K562 (cell line): Measurements from ENCODE around the gene HSPB2. TPM values are rescaled to one million over a fixed set of nuclear protein-coding genes. Genes with fewer than 3 reads are reported as not detected.
A peak's percentile ranks its signal among the peaks of the same experiment; 100 is the strongest.
"Not testable (repeated sequence)": the region's sequence is repeated elsewhere in the genome, so short reads cannot be mapped to it uniquely, and the experiment has no call there.

Experiments used
- ATAC-seq: fragments of 200-7000 bp; cut with Tn5 transposase; 3 replicates; pipeline ENCODE4 v1.9.1; 2020; ENCODE audit warnings: moderate library complexity
- BruUV-seq: library from RNA; stranded (reverse); fragments of 400-500 nt; replicated peaks from 2 replicates; lab custom pipeline; 2021; lab: Mats Ljungman, UMichigan
- CTCF ChIA-PET: fragments of 300-600 bp; formaldehyde crosslinking; extraction: SDS; loops from one replicate; lab custom pipeline; 2021; ENCODE audit warnings: low intra/inter-chr PET ratio; lab: Yijun Ruan, JAX
- POLR2A ChIA-PET: fragments of 300-600, 350-650 bp; sonication (Branson Sonifier 250); formaldehyde crosslinking; extraction: SDS; loops from one replicate; lab custom pipeline; 2021; ENCODE audit warnings: antibody characterized with exemption, inconsistent platforms; lab: Yijun Ruan, JAX
- DNase-seq, 4 experiments: peaks; one replicate each; pipeline versions ENCODE4 v3.0.0 to v3.0.0-alpha.2; 2011 to 2018; ENCODE audit warnings: low spot score in 3 of 4, mixed read lengths in 3 of 4; ENCODE audit errors: extremely low read depth in 1 of 4
- FAIRE-seq: peaks from 2 replicates; lab custom pipeline; 2011; peaks lifted over from hg19 to GRCh38; lab: Jason Lieb, UNC
- H2AFZ ChIP-seq: 2 replicates; pipeline ENCODE4 v1.6.0; 2011; ENCODE audit warnings: low read depth, low read length, control low read depth, inconsistent platforms
- H3K27ac ChIP-seq: fragments of 200-600 bp; 3 replicates; pipeline ENCODE4 v1.8.0; 2011; ENCODE audit warnings: low read depth, mild to moderate bottlenecking, control low read depth, inconsistent platforms, low read length, moderate library complexity, mixed read lengths; ENCODE audit errors: extremely low read depth
- H3K27me3 ChIP-seq, 2 experiments: fragments of 300-600 bp in 1 of 2; 2 replicates in 1 of 2; 3 replicates in 1 of 2; pipeline versions ENCODE4 v1.6.0 to v1.8.0; 2011; ENCODE audit warnings: inconsistent platforms in 2 of 2, low read length in 2 of 2, mild to moderate bottlenecking in 1 of 2, mixed read lengths in 1 of 2, moderate library complexity in 1 of 2; ENCODE audit not compliant: control insufficient read depth in 2 of 2, insufficient read depth in 2 of 2
- H3K36me3 ChIP-seq: fragments of 300-600 bp; 3 replicates; pipeline ENCODE4 v1.8.0; 2011; ENCODE audit warnings: mild to moderate bottlenecking, low read length, inconsistent platforms; ENCODE audit not compliant: control insufficient read depth, insufficient read depth
- H3K4me1 ChIP-seq, 2 experiments: fragments of 200-600 bp in 1 of 2; replicated peaks in 1 of 2; 2 replicates in 1 of 2; 3 replicates in 1 of 2; pipeline versions ENCODE4 v1.5.1 to v1.8.0; 2011; ENCODE audit warnings: inconsistent platforms in 2 of 2, low read length in 2 of 2, mild to moderate bottlenecking in 1 of 2, mixed read lengths in 1 of 2, moderate library complexity in 1 of 2; ENCODE audit not compliant: control insufficient read depth in 2 of 2, insufficient read depth in 2 of 2
- H3K4me2 ChIP-seq: 2 replicates; pipeline ENCODE4 v1.6.1; 2011; ENCODE audit warnings: low read length, control low read depth, inconsistent platforms, mixed read lengths; ENCODE audit not compliant: insufficient read depth
- H3K4me3 ChIP-seq: fragments of 200-600 bp; sonication (generic), shearing (Covaris generic); 2 replicates; pipeline ENCODE4 v1.5.1; 2016; ENCODE audit warnings: control low read depth, inconsistent platforms
- H3K79me2 ChIP-seq: fragments of 200-600 bp; 3 replicates; pipeline ENCODE4 v1.8.0; 2011; ENCODE audit warnings: low read length, inconsistent platforms; ENCODE audit not compliant: control insufficient read depth, insufficient read depth
- H3K9ac ChIP-seq, 2 experiments: 2 replicates each; pipeline versions ENCODE4 v1.6.0 to v1.6.1; 2011; ENCODE audit warnings: low read depth in 2 of 2, low read length in 2 of 2, control low read depth in 1 of 2, inconsistent platforms in 1 of 2, mild to moderate bottlenecking in 1 of 2, mixed read lengths in 1 of 2; ENCODE audit not compliant: insufficient read depth in 1 of 2
- H3K9me1 ChIP-seq: one replicate; pipeline ENCODE4 v1.6.0; 2011; ENCODE audit warnings: inconsistent platforms, mild to moderate bottlenecking, low read length, moderate library complexity; ENCODE audit not compliant: control insufficient read depth, insufficient read depth
- H3K9me3 ChIP-seq: replicated peaks from 2 replicates; pipeline ENCODE4 v1.5.1; 2011; ENCODE audit warnings: low read depth, low read length, inconsistent platforms; ENCODE audit not compliant: control insufficient read depth, insufficient read depth
- H4K20me1 ChIP-seq: replicated peaks from 2 replicates; pipeline ENCODE4 v1.6.1; 2011; ENCODE audit warnings: low read length, inconsistent platforms, mixed read lengths; ENCODE audit not compliant: control insufficient read depth, insufficient read depth
- L3MBTL2 ChIP-seq: fragments of 450-650 bp; IDR thresholded peaks from 2 replicates; pipeline ENCODE4 v1.6.1; 2016; ENCODE audit warnings: mild to moderate bottlenecking, moderate library complexity
- NCOA4 ChIP-seq: fragments of 450-650 bp; IDR thresholded peaks from 2 replicates; pipeline ENCODE4 v1.6.1; 2018; ENCODE audit warnings: mild to moderate bottlenecking; ENCODE audit not compliant: partially characterized antibody
- SRSF9 ChIP-seq: fragments of 200-400 bp; formaldehyde crosslinking; IDR thresholded peaks from 2 replicates; pipeline ENCODE4 v1.6.1; 2017; ENCODE audit warnings: low read depth, low read length, borderline replicate concordance
- TRIM25 ChIP-seq: fragments of 450-650 bp; IDR thresholded peaks from 2 replicates; pipeline ENCODE4 v1.7.0; 2016; ENCODE audit warnings: borderline replicate concordance
- ZNF311 ChIP-seq: fragments of 250-450 bp; sonication (Bioruptor Pico); IDR thresholded peaks from 2 replicates; pipeline ENCODE4 v1.4.0; 2020; ENCODE audit warnings: mild to moderate bottlenecking, moderate library complexity
- WGBS: fragments of 100-300 bp; shearing (Covaris generic); methylation state at CpG from one replicate; pipeline ENCODE4 v1.1.6; 2016; ENCODE audit warnings: low coverage, mixed read lengths; ENCODE audit not compliant: insufficient coverage; ENCODE audit errors: missing lambda C conversion rate; 5-methylcytosine and 5-hydroxymethylcytosine counted together
- in situ Hi-C: fragments of 300-500 bp; cut with MboI; formaldehyde crosslinking; loops from 4 replicates; pipeline ENCODE4 v1.15.0; 2018; ENCODE audit warnings: inconsistent platforms, mixed read lengths
- intact Hi-C: fragments of 100-400 bp; cut with micrococcal nuclease; formaldehyde crosslinking; loops from 2 replicates; pipeline ENCODE4 v1.14.2; 2022
- polyA plus RNA-seq, 8 experiments: library from polyadenylated mRNA; depleted of rRNA in 4 of 8; stranded (reverse) in 5 of 8; unstranded in 3 of 8; fragments of >200 nt; fragmentation: Nextera tagmentation in 2 of 8; fragmentation: Illumina TruSeq in 1 of 8; extraction: Ambion mirVana in 2 of 8; extraction: Trizol in 1 of 8; gene quantifications; 2 replicates each; pipeline versions ENCODE4 v1.2.1 to v1.2.3, GENCODE V29; 2011 to 2014; ENCODE audit warnings: inconsistent platforms in 1 of 8, missing spikeins in 1 of 8
- total RNA-seq, 7 experiments: library from RNA; depleted of rRNA in 6 of 7; stranded (reverse); fragments of >200 nt in 6 of 7; fragmentation: Illumina TruSeq in 2 of 7; extraction: Trizol in 2 of 7; gene quantifications; 2 replicates each; pipeline versions ENCODE4 v1.2.1 to v1.2.3, GENCODE V29; 2011 to 2021; ENCODE audit warnings: low replicate concordance in 1 of 7

The HSPB2 gene
- total and polyA plus RNA-seq, 9 of the 15 experiments (the other 6 are each of a cell fraction or from before 2014, with no cell fraction given), result 0.06 to 0.35 (median 0.11) TPM; not detected in 5

DNA sequence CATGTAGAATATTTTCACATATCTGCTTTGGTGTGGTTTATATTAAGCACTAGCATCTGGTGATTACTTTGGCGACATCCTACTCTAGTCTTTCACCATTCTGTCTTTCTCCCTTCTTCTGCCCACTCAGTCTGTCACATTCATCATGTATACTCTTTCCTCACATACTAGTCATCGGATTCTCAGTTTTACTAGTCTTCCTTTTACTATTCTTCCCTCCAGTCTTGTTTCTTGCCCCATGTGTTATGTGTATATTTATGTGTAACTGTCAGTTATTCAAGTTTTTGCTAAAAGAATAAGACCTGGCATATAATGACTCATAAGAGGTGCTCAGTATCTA, 20.0 kb downstream of the HSPB2 start:
- H3K36me3 ChIP-seq, result no peaks in the 10 kb centered on the region
- ChIA-PET CTCF (interaction anchor here (1.7 kb wide), 1 partner anchor 49 kb away, joined by 10 read pairs; no protein-coding TSS in a partner anchor), POLR2A (no interaction called here)
- H3K4me1 ChIP-seq, result peaks cover 15 to 21% of the 10 kb centered on the region in 2 experiments
- H3K9me1 ChIP-seq, result no peaks in the 10 kb centered on the region
- peaks cover 5% of the 10 kb centered on the region; the same call in 1 of the 3 replicates for H3K79me2 ChIP-seq
- H3K27ac ChIP-seq, result no peak overlapping the region
- no peak overlapping the region for H3K9ac ChIP-seq
- ATAC-seq, result no peak
- TF ChIP-seq L3MBTL2 (no peak), TRIM25 (no peak), ZNF311 (no peak), NCOA4 (no peak), SRSF9 (no peak)
- 46% methylated on average over 2 of the region's 2 CpGs for WGBS
- no TSS peak for BruUV-seq
- no peaks in the 10 kb centered on the region for H3K27me3 ChIP-seq
- H3K9me3 ChIP-seq, result no peaks in the 10 kb centered on the region
- no peak overlapping the region for H3K4me2 ChIP-seq
- intact Hi-C loops, result loop anchor here (5.0 kb wide), 1 partner anchor 155 kb away; the partner anchor contains the start of genes SDHD and TIMM8B
- H3K4me3 ChIP-seq, result no peak overlapping the region
- H2AFZ ChIP-seq, result no peak overlapping the region
- DNase-seq, result no peak
- no peak for FAIRE-seq
- no peaks in the 10 kb centered on the region for H4K20me1 ChIP-seq
- in situ Hi-C loops, result no loop called here

DNA sequence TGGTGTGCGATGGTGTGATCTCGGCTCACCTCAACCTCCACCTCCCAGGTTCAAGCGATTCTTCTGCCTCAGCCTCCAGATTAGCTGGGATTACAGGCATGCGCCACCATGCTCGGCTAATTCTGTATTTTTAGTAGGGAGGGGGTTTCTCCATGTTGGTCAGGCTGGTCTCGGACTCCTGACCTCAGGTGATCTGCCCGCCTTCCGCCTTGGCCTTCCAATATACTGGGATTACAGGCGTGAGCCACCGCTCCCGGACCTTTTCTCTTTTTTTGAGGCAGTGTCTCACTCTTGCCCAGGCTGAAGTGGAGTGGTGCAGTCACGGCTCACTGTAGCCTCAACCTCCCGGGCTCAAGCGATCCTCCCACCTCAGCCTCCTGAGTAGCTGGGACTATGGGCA, 20.6 kb downstream of the HSPB2 start:
- in situ Hi-C loops, CTCF ChIA-PET, H3K79me2 ChIP-seq, H3K27ac ChIP-seq, H3K9me1 ChIP-seq, H3K9me3 ChIP-seq, DNase-seq, H3K4me3 ChIP-seq, H3K27me3 ChIP-seq, H2AFZ ChIP-seq, BruUV-seq, H3K4me2 ChIP-seq, ATAC-seq, FAIRE-seq, H4K20me1 ChIP-seq, H3K36me3 ChIP-seq: not testable (repeated sequence)
- 81% methylated on average over 13 of the region's 14 CpGs for WGBS
- peaks cover 17 to 23% of the 10 kb centered on the region in 2 experiments for H3K4me1 ChIP-seq
- H3K9ac ChIP-seq, result 0 out of 4 replicates have a peak overlapping the region, but pooled peaks of 1 of the 2 experiments have one; percentile 28
- POLR2A ChIA-PET, result interaction anchor here (0.7 kb wide), 1 partner anchor 22 kb away, joined by 3 read pairs; no protein-coding TSS in a partner anchor
- intact Hi-C loops, result loop anchor here (5.0 kb wide), 1 partner anchor 154 kb away; the partner anchor contains the start of genes SDHD and TIMM8B
